Activated naive CD8-positive, alpha-beta T cell treated with anti-CD3 and anti-CD28 coated beads, Interleukin-2, amount 10 ng/mL, durations not matched to agents 7 days and 5 days (primary cell): Measurements from ENCODE around the gene CREB5. TPM values are rescaled to one million over a fixed set of nuclear protein-coding genes. Genes with fewer than 3 reads are reported as not detected.
"Not testable (repeated sequence)": the region's sequence is repeated elsewhere in the genome, so short reads cannot be mapped to it uniquely, and the experiment has no call there.

Source experiments
- ATAC-seq: fragments of 150-1000 bp; cut with Tn5 transposase; one replicate; pipeline ENCODE4 v1.10.0; 2021; ENCODE audit warnings: low read depth, moderate library complexity
- POLR2A ChIA-PET: fragments of 350-600 bp; sonication (Branson Sonifier 250); formaldehyde crosslinking; loops from one replicate; lab custom pipeline; 2021; ENCODE audit warnings: antibody characterized with exemption; lab: Charles Lee
- DNase-seq: peaks from one replicate; pipeline ENCODE4 v3.0.0; 2021
- H3K27ac Mint-ChIP-seq: one replicate; pipeline ENCODE4 v1.8.0; 2022; ENCODE audit warnings: mild to moderate bottlenecking, mixed read lengths
- H3K27me3 Mint-ChIP-seq: one replicate; pipeline ENCODE4 v1.8.0; 2022; ENCODE audit warnings: mild to moderate bottlenecking, moderate library complexity, mixed read lengths
- H3K36me3 Mint-ChIP-seq: one replicate; pipeline ENCODE4 v1.8.0; 2021; ENCODE audit warnings: mild to moderate bottlenecking, mixed read lengths
- H3K4me1 Mint-ChIP-seq: one replicate; pipeline ENCODE4 v1.8.0; 2021; ENCODE audit warnings: mixed read lengths
- H3K4me3 Mint-ChIP-seq: one replicate; pipeline ENCODE4 v1.8.0; 2022; ENCODE audit warnings: mild to moderate bottlenecking, moderate library complexity, mixed read lengths
- H3K9me3 Mint-ChIP-seq: one replicate; pipeline ENCODE4 v1.8.0; 2021; ENCODE audit warnings: mixed read lengths
- total RNA-seq, 2 experiments: library from RNA; stranded (reverse); gene quantifications; one replicate each; pipeline ENCODE4 v1.2.3, GENCODE V29; 2021

CREB5 gene
- total RNA-seq, 2 experiments from 2014 or later: not detected

GRCh38 chr7:28548416-28548815, 136.1 kb downstream of the CREB5 start:
- no peak for DNase-seq
- no peaks in the 10 kb centered on the region for H3K4me1 Mint-ChIP-seq
- H3K36me3 Mint-ChIP-seq: no peaks in the 10 kb centered on the region
- H3K4me3 Mint-ChIP-seq: no peak overlapping the region
- POLR2A ChIA-PET: no interaction called here
- H3K27ac Mint-ChIP-seq: no peak overlapping the region
- peaks cover 32% of the 10 kb centered on the region for H3K27me3 Mint-ChIP-seq
- H3K9me3 Mint-ChIP-seq: peaks cover 6% of the 10 kb centered on the region
- ATAC-seq: no peak

GRCh38 chr7:28549998-28550397, 137.7 kb downstream of the CREB5 start:
- POLR2A ChIA-PET: no interaction called here
- no peaks in the 10 kb centered on the region for H3K36me3 Mint-ChIP-seq
- ATAC-seq: no peak

DNA sequence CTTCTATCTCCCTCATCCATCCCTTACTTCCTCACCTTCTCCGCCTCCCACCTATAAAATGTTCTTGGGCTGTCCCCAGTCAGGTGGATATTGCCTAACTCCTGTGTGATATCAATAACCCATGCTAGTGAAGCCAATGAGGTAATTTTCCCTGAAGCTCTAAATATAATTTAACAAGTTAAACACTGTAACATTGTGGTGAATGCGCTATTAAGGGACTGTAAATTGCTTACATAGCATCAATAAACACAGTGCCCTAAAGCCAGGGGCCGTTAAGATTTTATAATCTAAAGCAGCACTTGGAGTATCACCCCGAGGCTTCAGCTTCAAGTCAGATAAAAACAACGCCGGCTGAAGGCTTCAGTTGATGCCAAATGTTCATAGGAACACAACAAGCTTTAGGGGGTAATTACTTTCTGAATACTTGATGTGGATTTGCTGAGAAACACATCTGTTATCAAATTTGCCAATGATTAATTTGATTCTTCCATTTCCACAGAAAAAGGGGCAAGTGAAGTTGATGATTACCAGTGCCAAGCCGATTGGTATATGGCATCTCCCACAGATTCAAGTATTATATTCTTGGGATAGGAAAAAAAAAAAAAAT, 138.4 kb downstream of the CREB5 start:
- Mint-ChIP-seq H3K9me3 (peaks cover 6% of the 10 kb centered on the region), H3K4me3 (no peak overlapping the region), H3K4me1 (no peaks in the 10 kb centered on the region), H3K27ac (no peak overlapping the region), H3K27me3 (peaks cover 34% of the 10 kb centered on the region), H3K36me3 (no peaks in the 10 kb centered on the region)
- POLR2A ChIA-PET: no interaction called here
- ATAC-seq (no peak), DNase-seq (no peak)

More at GRCh38 chr7:28549998-28550397, 137.7 kb downstream of the CREB5 start:
- Mint-ChIP-seq H3K9me3 (peaks cover 6% of the 10 kb centered on the region), H3K27me3 (peaks cover 37% of the 10 kb centered on the region), H3K4me1 (no peaks in the 10 kb centered on the region), H3K4me3 (no peak overlapping the region), H3K27ac (no peak overlapping the region)
- DNase-seq: no peak

DNA sequence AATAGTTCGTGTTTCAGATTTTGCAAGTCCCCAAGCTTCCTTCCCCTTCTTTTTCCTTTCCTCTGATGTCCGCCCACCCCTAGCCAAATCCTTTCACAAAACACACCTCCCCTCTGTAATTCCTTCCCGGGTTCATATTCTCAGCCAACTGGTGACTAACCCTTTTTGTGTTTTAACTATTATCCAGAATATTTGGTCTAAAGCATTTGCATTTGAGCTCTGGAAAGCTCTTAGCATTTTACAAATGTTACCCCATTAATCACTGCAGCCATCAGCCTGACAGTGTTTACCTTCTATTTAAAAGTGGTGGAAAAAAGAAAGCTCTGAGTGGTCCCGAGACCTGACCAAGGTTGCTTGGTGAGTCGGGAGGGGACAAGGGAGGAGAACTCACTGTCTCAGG, 139.0 kb downstream of the CREB5 start:
- Mint-ChIP-seq H3K4me1 (no peaks in the 10 kb centered on the region), H3K36me3 (no peaks in the 10 kb centered on the region), H3K4me3 (no peak overlapping the region), H3K9me3 (peaks cover 4% of the 10 kb centered on the region), H3K27me3 (peaks cover 33% of the 10 kb centered on the region), H3K27ac (no peak overlapping the region)
- DNase-seq (no peak), ATAC-seq (no peak)
- POLR2A ChIA-PET: no interaction called here

DNA sequence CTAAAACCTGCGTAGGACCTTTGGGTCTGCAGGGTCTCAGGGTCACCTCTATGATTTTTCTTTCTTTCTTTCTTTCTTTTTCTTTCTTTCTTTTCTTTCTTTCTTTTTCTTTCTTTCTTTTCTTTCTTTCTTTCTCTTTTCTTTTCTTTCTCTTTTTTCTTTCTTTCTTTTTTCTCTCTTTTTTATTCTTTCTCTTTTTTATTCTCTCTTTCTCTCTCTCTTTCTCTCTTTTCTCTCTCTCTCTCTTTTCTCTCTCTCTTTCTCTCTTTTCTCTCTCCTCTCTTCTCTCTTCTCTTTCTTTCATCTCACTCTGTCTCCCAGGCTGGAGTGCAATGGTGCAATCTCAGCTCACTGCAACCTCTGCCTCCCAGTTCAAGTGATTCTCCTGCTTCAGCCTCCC, 139.4 kb downstream of the CREB5 start:
- POLR2A ChIA-PET, H3K4me3 Mint-ChIP-seq, ATAC-seq, H3K4me1 Mint-ChIP-seq, DNase-seq, H3K27ac Mint-ChIP-seq, H3K36me3 Mint-ChIP-seq, H3K9me3 Mint-ChIP-seq: not testable (repeated sequence)
- peaks cover 35% of the 10 kb centered on the region for H3K27me3 Mint-ChIP-seq

- peaks cover 38% of the 10 kb centered on the region for H3K27me3 Mint-ChIP-seq
- H3K27ac Mint-ChIP-seq: no peak overlapping the region
- no peak overlapping the region for H3K4me3 Mint-ChIP-seq
- H3K4me1 Mint-ChIP-seq: no peaks in the 10 kb centered on the region
- POLR2A ChIA-PET: no interaction called here
- ATAC-seq (no peak), DNase-seq (no peak)
- H3K36me3 Mint-ChIP-seq: no peaks in the 10 kb centered on the region
- H3K9me3 Mint-ChIP-seq: no peaks in the 10 kb centered on the region
Measured at GRCh38 chr7:28554802-28555471, 142.6 kb downstream of the CREB5 start.

DNA sequence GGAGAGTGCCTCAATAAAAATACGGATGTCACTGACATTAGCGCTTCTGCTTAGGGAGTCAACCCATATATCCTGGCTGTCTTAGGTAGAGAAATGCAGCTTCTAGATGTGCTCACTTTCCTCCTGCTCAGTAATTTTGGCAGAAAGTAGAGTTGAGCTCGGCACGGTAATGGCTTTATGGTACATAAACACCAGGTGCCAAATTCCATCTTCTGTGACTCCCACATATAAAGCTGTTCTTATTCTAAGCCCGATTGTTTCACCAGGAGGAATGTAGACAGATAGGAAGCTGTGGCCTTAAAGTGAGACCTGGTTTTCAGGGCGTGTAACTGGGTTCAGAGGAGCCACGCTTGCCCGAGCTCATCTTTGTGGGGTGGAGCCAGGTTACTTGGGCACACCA, 143.7 kb downstream of the CREB5 start:
- ATAC-seq (no peak), DNase-seq (no peak)
- POLR2A ChIA-PET: no interaction called here
- H3K9me3 Mint-ChIP-seq: no peaks in the 10 kb centered on the region
- H3K27ac Mint-ChIP-seq: no peak overlapping the region
- no peaks in the 10 kb centered on the region for H3K36me3 Mint-ChIP-seq
- no peaks in the 10 kb centered on the region for H3K4me1 Mint-ChIP-seq
- H3K4me3 Mint-ChIP-seq: no peak overlapping the region
- H3K27me3 Mint-ChIP-seq: peaks cover 27% of the 10 kb centered on the region

GRCh38 chr7:28556671-28557070, 144.4 kb downstream of the CREB5 start:
- no peak for DNase-seq
- no peak overlapping the region for H3K4me3 Mint-ChIP-seq
- no peaks in the 10 kb centered on the region for H3K36me3 Mint-ChIP-seq
- no peaks in the 10 kb centered on the region for H3K9me3 Mint-ChIP-seq
- POLR2A ChIA-PET: interaction anchor here (0.6 kb wide), 1 partner anchor 1412 kb away, joined by 3 read pairs; no protein-coding TSS in a partner anchor
- no peaks in the 10 kb centered on the region for H3K4me1 Mint-ChIP-seq
- H3K27ac Mint-ChIP-seq: no peak overlapping the region
- no peak for ATAC-seq
- peaks cover 22% of the 10 kb centered on the region for H3K27me3 Mint-ChIP-seq

DNA sequence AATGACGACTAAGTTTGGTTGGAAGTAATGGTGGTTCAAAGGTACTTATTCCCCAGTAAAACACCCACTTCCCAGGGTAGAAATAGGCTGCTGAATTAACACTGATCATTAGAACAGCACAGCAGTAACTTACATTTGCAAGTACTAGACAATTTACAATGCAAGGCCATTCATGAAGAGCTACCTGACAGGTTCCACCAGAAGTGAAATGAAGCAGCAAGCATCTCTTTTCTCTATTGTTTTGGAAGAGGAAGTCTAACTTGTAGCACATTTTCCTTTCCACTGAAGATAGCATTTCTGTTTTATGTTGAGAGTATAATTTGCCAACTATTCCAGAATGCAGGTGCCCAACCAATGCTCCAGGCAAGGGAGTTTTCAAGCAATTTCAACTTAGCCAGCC, 145.9 kb downstream of the CREB5 start:
- POLR2A ChIA-PET: no interaction called here
- no peaks in the 10 kb centered on the region for H3K9me3 Mint-ChIP-seq
- no peak overlapping the region for H3K4me3 Mint-ChIP-seq
- no peak for DNase-seq
- H3K4me1 Mint-ChIP-seq: no peaks in the 10 kb centered on the region
- H3K36me3 Mint-ChIP-seq: no peaks in the 10 kb centered on the region
- no peak for ATAC-seq
- H3K27me3 Mint-ChIP-seq: peaks cover 15% of the 10 kb centered on the region
- no peak overlapping the region for H3K27ac Mint-ChIP-seq

DNA sequence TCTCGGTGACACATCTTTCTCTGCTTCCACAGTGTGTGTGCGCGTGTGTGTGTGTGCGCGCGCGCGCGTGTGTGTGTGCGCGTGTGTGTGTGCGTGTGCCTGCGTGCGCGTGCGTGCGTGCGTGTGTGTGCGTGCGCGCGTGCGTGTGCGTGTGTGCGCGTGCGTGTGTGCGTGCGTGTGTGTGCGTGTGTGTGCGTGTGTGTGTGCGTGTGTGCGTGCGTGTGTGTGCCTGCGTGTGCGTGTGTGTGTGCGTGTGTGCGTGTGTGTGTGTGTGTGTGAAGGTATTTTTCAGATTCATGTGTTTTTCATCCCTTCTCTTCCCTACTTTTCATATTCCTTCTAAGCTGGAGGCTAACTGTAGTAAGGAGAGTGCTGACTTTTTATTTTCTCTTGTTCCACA, 148.4 kb downstream of the CREB5 start:
- ATAC-seq (no peak), DNase-seq (no peak)
- Mint-ChIP-seq H3K4me3 (no peak overlapping the region), H3K36me3 (no peaks in the 10 kb centered on the region), H3K27ac (no peak overlapping the region), H3K4me1 (no peaks in the 10 kb centered on the region), H3K9me3 (no peaks in the 10 kb centered on the region), H3K27me3 (peaks cover 17% of the 10 kb centered on the region)
- POLR2A ChIA-PET: no interaction called here

DNA sequence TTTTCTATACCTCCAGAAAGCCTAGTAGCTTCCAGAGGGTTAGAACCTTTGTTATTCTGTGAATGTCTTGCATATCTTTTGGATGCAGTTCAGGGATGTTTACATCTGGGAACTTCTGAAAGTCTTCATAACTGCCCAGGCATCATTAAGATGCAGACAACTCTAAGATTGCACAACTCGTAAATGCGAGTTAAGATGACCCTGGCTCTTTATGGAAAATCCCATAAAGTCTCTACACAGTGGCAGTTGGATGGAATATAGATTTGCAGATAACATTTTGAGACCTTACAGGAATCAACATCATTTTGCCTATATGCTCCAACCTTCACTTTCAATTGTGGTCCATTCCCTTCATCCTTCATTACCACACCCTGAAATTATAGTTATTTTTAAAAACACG, 151.7 kb downstream of the CREB5 start:
- peaks cover 3% of the 10 kb centered on the region for H3K4me1 Mint-ChIP-seq
- ATAC-seq (no peak), DNase-seq (no peak)
- POLR2A ChIA-PET: no interaction called here
- H3K36me3 Mint-ChIP-seq: no peaks in the 10 kb centered on the region
- H3K4me3 Mint-ChIP-seq: no peak overlapping the region
- peaks cover 10% of the 10 kb centered on the region for H3K27me3 Mint-ChIP-seq
- no peaks in the 10 kb centered on the region for H3K9me3 Mint-ChIP-seq
- H3K27ac Mint-ChIP-seq: no peak overlapping the region

DNA sequence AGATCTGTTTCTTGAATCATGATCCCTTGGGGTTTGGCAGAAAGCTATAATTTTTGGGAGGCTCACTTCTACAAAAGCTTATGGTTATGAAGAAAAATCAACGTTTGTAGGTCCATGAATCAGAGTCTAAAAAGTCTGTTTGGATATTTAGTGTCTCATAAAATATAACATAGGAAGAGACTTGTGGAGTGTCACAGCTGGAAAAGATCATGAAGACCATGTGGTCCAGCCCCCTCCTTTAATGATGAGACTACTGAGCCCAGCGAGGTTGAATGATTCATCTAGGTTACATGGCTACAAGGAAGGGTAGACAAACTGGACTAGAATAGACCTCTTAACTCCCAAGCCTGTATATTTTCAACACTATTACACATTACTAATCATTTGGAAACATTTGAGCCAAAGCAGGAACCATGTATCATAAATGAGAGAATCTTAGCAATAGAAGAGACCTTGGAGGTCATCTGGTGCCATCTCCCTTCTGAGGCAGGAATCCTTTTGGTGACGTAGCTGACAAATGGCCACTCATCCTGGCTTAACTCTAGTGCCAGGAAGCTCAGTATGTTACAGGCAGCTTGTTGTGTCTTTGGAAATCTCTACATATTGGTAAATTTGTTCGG, 152.5 kb downstream of the CREB5 start:
- H3K4me1 Mint-ChIP-seq: peaks cover 3% of the 10 kb centered on the region
- no peak overlapping the region for H3K27ac Mint-ChIP-seq
- no peaks in the 10 kb centered on the region for H3K9me3 Mint-ChIP-seq
- no peak overlapping the region for H3K4me3 Mint-ChIP-seq
- ATAC-seq (no peak), DNase-seq (no peak)
- H3K27me3 Mint-ChIP-seq: peaks cover 10% of the 10 kb centered on the region
- POLR2A ChIA-PET: no interaction called here
- H3K36me3 Mint-ChIP-seq: no peaks in the 10 kb centered on the region

- Mint-ChIP-seq H3K9me3 (no peaks in the 10 kb centered on the region), H3K36me3 (no peaks in the 10 kb centered on the region), H3K4me3 (no peak overlapping the region), H3K4me1 (peaks cover 3% of the 10 kb centered on the region), H3K27ac (no peak overlapping the region), H3K27me3 (peaks cover 10% of the 10 kb centered on the region)
- DNase-seq: no peak
- no peak for ATAC-seq
- POLR2A ChIA-PET: no interaction called here
Measured at GRCh38 chr7:28565980-28566379, 153.7 kb downstream of the CREB5 start.
